H1 (cell line): ENCODE measurements around the gene PLPP7. TPM values are rescaled to one million over a fixed set of nuclear protein-coding genes. Genes with fewer than 3 reads are reported as not detected.

Experiments
- CTCF ChIA-PET: fragments of 300-600 bp; sonication (Branson Sonifier 250); formaldehyde crosslinking; loops from one replicate; lab custom pipeline; 2021; ENCODE audit not compliant: partially characterized antibody; lab: Charles Lee
- POLR2A ChIA-PET: fragments of 300-600 bp; sonication (Branson Sonifier 250); formaldehyde crosslinking; loops from one replicate; lab custom pipeline; 2021; ENCODE audit warnings: inconsistent platforms; ENCODE audit not compliant: partially characterized antibody; lab: Charles Lee
- DNase-seq, 2 experiments: peaks; one replicate each; pipeline versions ENCODE4 v3.0.0 to v3.0.0-alpha.2; 2010 to 2022; ENCODE audit warnings: low spot score in 2 of 2, low read depth in 1 of 2, mixed read lengths in 1 of 2
- FAIRE-seq: peaks from 2 replicates; lab custom pipeline; 2011; peaks lifted over from hg19 to GRCh38; lab: Jason Lieb, UNC
- H2AFZ ChIP-seq: 2 replicates; pipeline ENCODE4 v1.8.1; 2012; ENCODE audit warnings: low read length, inconsistent platforms
- H2AK5ac ChIP-seq: 2 replicates; pipeline ENCODE4 v1.6.1; 2013; ENCODE audit warnings: low read depth, low read length
- H2BK120ac ChIP-seq: replicated peaks from 2 replicates; pipeline ENCODE3; 2013; ENCODE audit warnings: low read depth, low read length, inconsistent platforms
- H2BK12ac ChIP-seq: 2 replicates; pipeline ENCODE4 v1.6.1; 2013; ENCODE audit warnings: low read depth, low read length
- H2BK15ac ChIP-seq: 2 replicates; pipeline ENCODE4 v1.6.1; 2013; ENCODE audit warnings: low read length
- H2BK20ac ChIP-seq: 2 replicates; pipeline ENCODE4 v1.6.1; 2013; ENCODE audit warnings: low read length
- H2BK5ac ChIP-seq: 2 replicates; pipeline ENCODE4 v1.6.1; 2013; ENCODE audit warnings: low read depth, low read length
- H3K14ac ChIP-seq: 2 replicates; pipeline ENCODE4 v1.6.1; 2013; ENCODE audit warnings: inconsistent platforms; ENCODE audit not compliant: insufficient read length
- H3K18ac ChIP-seq: 2 replicates; pipeline ENCODE4 v1.6.1; 2013; ENCODE audit warnings: low read length; ENCODE audit errors: extremely low read depth
- H3K23ac ChIP-seq: 2 replicates; pipeline ENCODE4 v1.6.1; 2013; ENCODE audit warnings: inconsistent platforms; ENCODE audit not compliant: insufficient read length
- H3K23me2 ChIP-seq: 2 replicates; pipeline ENCODE4 v1.6.1; 2013; ENCODE audit warnings: low read depth, low read length
- H3K27ac ChIP-seq: 2 replicates; pipeline ENCODE4 v1.6.1; 2011; ENCODE audit warnings: low read depth, low read length, inconsistent platforms
- H3K27me3 ChIP-seq, 4 experiments: replicated peaks in 1 of 4; 1 replicate in 1 of 4; 2 replicates in 3 of 4; pipeline versions ENCODE4 v1.6.1 to v1.8.1; 2011 to 2013; ENCODE audit warnings: low read length in 3 of 4, mild to moderate bottlenecking in 3 of 4, inconsistent platforms in 2 of 4, mixed read lengths in 2 of 4, moderate library complexity in 1 of 4; ENCODE audit not compliant: control insufficient read depth in 3 of 4, insufficient read depth in 3 of 4; ENCODE audit errors: extremely low read depth in 1 of 4
- H3K36me3 ChIP-seq, 4 experiments: 2 replicates each; pipeline versions ENCODE4 v1.6.1 to v1.8.1; 2011 to 2013; ENCODE audit warnings: mild to moderate bottlenecking in 4 of 4, low read length in 3 of 4, moderate library complexity in 2 of 4, control low read depth in 1 of 4, inconsistent platforms in 1 of 4; ENCODE audit not compliant: insufficient read depth in 4 of 4, control insufficient read depth in 2 of 4
- H3K4ac ChIP-seq: replicated peaks from 2 replicates; pipeline ENCODE3; 2013; ENCODE audit warnings: low read length, low read depth, mixed read lengths, inconsistent platforms; ENCODE audit not compliant: insufficient read length
- H3K4me1 ChIP-seq, 4 experiments: replicated peaks in 1 of 4; 1 replicate in 1 of 4; 2 replicates in 3 of 4; pipeline versions ENCODE4 v1.6.1 to v1.8.1; 2011 to 2013; ENCODE audit warnings: low read length in 3 of 4, inconsistent platforms in 2 of 4, mixed read lengths in 1 of 4; ENCODE audit not compliant: insufficient read depth in 4 of 4, control insufficient read depth in 3 of 4
- H3K4me2 ChIP-seq, 2 experiments: 2 replicates each; pipeline versions ENCODE4 v1.6.1 to v1.8.1; 2011 to 2013; ENCODE audit warnings: low read depth in 2 of 2, low read length in 2 of 2, control low read depth in 1 of 2, inconsistent platforms in 1 of 2, mild to moderate bottlenecking in 1 of 2; ENCODE audit not compliant: insufficient read depth in 1 of 2
- H3K4me3 ChIP-seq, 4 experiments: fragments of 200-600, 300-600 bp in 1 of 4; sonication (generic), shearing (Covaris generic), sonication (Bioruptor Twin) in 1 of 4; 2 replicates each; pipeline versions ENCODE4 v1.5.1 to v1.8.1; 2011 to 2016; ENCODE audit warnings: low read length in 4 of 4, low read depth in 3 of 4, control low read depth in 2 of 4, inconsistent platforms in 2 of 4, mild to moderate bottlenecking in 2 of 4, mixed read lengths in 1 of 4, moderate library complexity in 1 of 4; ENCODE audit not compliant: insufficient read depth in 2 of 4; ENCODE audit errors: extremely low read depth in 1 of 4
- H3K56ac ChIP-seq: replicated peaks from 2 replicates; pipeline ENCODE3; 2013; ENCODE audit warnings: low read depth, mild to moderate bottlenecking, mixed read lengths, low read length, inconsistent platforms; ENCODE audit not compliant: insufficient read length
- H3K79me1 ChIP-seq: 2 replicates; pipeline ENCODE4 v1.6.1; 2013; ENCODE audit warnings: low read depth, low read length, control low read depth
- H3K79me2 ChIP-seq, 2 experiments: 2 replicates each; pipeline versions ENCODE4 v1.6.1 to v1.8.1; 2012 to 2013; ENCODE audit warnings: low read length in 2 of 2, mild to moderate bottlenecking in 2 of 2, inconsistent platforms in 1 of 2; ENCODE audit not compliant: insufficient read depth in 2 of 2, control insufficient read depth in 1 of 2
- H3K9ac ChIP-seq, 4 experiments: replicated peaks in 1 of 4; 1 replicate in 1 of 4; 2 replicates in 3 of 4; pipeline versions ENCODE4 v1.6.1 to v1.8.1; 2011 to 2013; ENCODE audit warnings: low read depth in 3 of 4, low read length in 3 of 4, control low read depth in 2 of 4, mild to moderate bottlenecking in 2 of 4, moderate library complexity in 2 of 4, inconsistent platforms in 1 of 4; ENCODE audit errors: extremely low read depth in 1 of 4
- H3K9me3 ChIP-seq, 2 experiments: 2 replicates each; pipeline versions ENCODE4 v1.6.1 to v1.8.1; 2012 to 2013; ENCODE audit warnings: mild to moderate bottlenecking in 2 of 2, moderate library complexity in 2 of 2, control low read depth in 1 of 2, inconsistent platforms in 1 of 2, low read depth in 1 of 2, low read length in 1 of 2, mixed read lengths in 1 of 2; ENCODE audit not compliant: insufficient read depth in 2 of 2
- H4K20me1 ChIP-seq, 2 experiments: replicated peaks in 1 of 2; 2 replicates each; pipeline versions ENCODE3 to v1.8.1; 2011 to 2013; ENCODE audit warnings: inconsistent platforms in 2 of 2, low read length in 2 of 2, mild to moderate bottlenecking in 1 of 2; ENCODE audit not compliant: insufficient read depth in 2 of 2, control insufficient read depth in 1 of 2
- H4K5ac ChIP-seq: 2 replicates; pipeline ENCODE4 v1.6.1; 2013; ENCODE audit warnings: low read length, low read depth, mixed read lengths, inconsistent platforms; ENCODE audit not compliant: insufficient read length
- H4K8ac ChIP-seq: 2 replicates; pipeline ENCODE4 v1.8.0; 2013; ENCODE audit warnings: mild to moderate bottlenecking, moderate library complexity, low read length, inconsistent platforms; ENCODE audit not compliant: insufficient read depth; ENCODE audit errors: extremely low read depth
- H4K91ac ChIP-seq: replicated peaks from 2 replicates; pipeline ENCODE3; 2013; ENCODE audit warnings: low read length, mixed read lengths, inconsistent platforms; ENCODE audit not compliant: insufficient read length
- BACH1 ChIP-seq: IDR thresholded peaks from 2 replicates; pipeline ENCODE4 v1.6.1; 2012; ENCODE audit warnings: low read length, improper control_type of control experiment
- BCL11A ChIP-seq, 2 experiments: IDR thresholded peaks; one replicate each; pipeline ENCODE4 v1.6.1; 2011; ENCODE audit warnings: low read depth in 2 of 2, low read length in 2 of 2, mild to moderate bottlenecking in 2 of 2
- GABPA ChIP-seq: IDR thresholded peaks from 2 replicates; pipeline ENCODE4 v1.6.1; 2011; ENCODE audit warnings: mild to moderate bottlenecking, low read length, moderate library complexity, borderline replicate concordance; ENCODE audit not compliant: insufficient read depth
- KDM4A ChIP-seq: IDR thresholded peaks from one replicate; pipeline ENCODE4 v1.7.1; 2012; ENCODE audit warnings: low read depth, mild to moderate bottlenecking, moderate library complexity, low read length, inconsistent platforms; ENCODE audit not compliant: severe bottlenecking
- PHF8 ChIP-seq: fragments of 200-600 bp; sonication (generic); conservative IDR thresholded peaks from 2 replicates; pipeline ENCODE4 v1.7.1; 2012; ENCODE audit warnings: low read depth, mild to moderate bottlenecking, inconsistent platforms, low read length, moderate library complexity
- RAD21 ChIP-seq, 2 experiments: IDR thresholded peaks in 1 of 2; conservative IDR thresholded peaks in 1 of 2; 2 replicates each; pipeline ENCODE4 v1.6.1; 2011; ENCODE audit warnings: low read depth in 2 of 2, low read length in 2 of 2, improper control_type of control experiment in 1 of 2, inconsistent platforms in 1 of 2, mild to moderate bottlenecking in 1 of 2, moderate library complexity in 1 of 2
- RBBP5 ChIP-seq: IDR thresholded peaks from 2 replicates; pipeline ENCODE4 v1.7.1; 2012; ENCODE audit warnings: low read depth, mild to moderate bottlenecking, inconsistent platforms, low read length, moderate library complexity, borderline replicate concordance
- RNF2 ChIP-seq: fragments of 200-900, 300-1000 bp; sonication (generic); IDR thresholded peaks from 2 replicates; pipeline ENCODE4 v1.7.1; 2016; ENCODE audit warnings: borderline replicate concordance, low read depth, mild to moderate bottlenecking, antibody characterized with exemption, low read length; ENCODE audit not compliant: poor library complexity, severe bottlenecking; ENCODE audit errors: missing control alignments
- RXRA ChIP-seq: IDR thresholded peaks from 2 replicates; pipeline ENCODE4 v1.6.1; 2011; ENCODE audit warnings: low read depth, mild to moderate bottlenecking, low read length, moderate library complexity; ENCODE audit not compliant: insufficient read depth
- SP4 ChIP-seq: IDR thresholded peaks from 2 replicates; pipeline ENCODE4 v1.6.1; 2012; ENCODE audit warnings: low read length, inconsistent platforms
- SUZ12 ChIP-seq: fragments of 200-600 bp; sonication (generic); IDR thresholded peaks from 2 replicates; pipeline ENCODE4 v1.6.1; 2012; ENCODE audit warnings: mild to moderate bottlenecking, inconsistent platforms, low read length, moderate library complexity, mixed read lengths
- polyA plus RNA-seq, 7 experiments: library from polyadenylated mRNA; depleted of rRNA in 3 of 7; stranded (reverse) in 5 of 7; unstranded in 2 of 7; fragments of >200 nt in 5 of 7; fragments of 200-250 nt in 2 of 7; gene quantifications; 1 replicate in 5 of 7; 2 replicates in 1 of 7; 4 replicates in 1 of 7; pipeline versions ENCODE4 v1.2.1 to v1.2.3, GENCODE V29; 2011 to 2013; ENCODE audit warnings: missing spikeins in 2 of 7, mixed read lengths in 2 of 7
- total RNA-seq: library from RNA; stranded (reverse); fragmentation: NEBNext Ultra II Directional; extraction: Animal tissue kit (Norgen Biotek cat#: 25700); gene quantifications from 2 replicates; pipeline ENCODE4 v1.2.1, GENCODE V29; 2021
- TF ChIP-seq, protein P1 (sequence below): IDR thresholded peaks from 2 replicates; pipeline ENCODE4 v1.6.1; 2011; ENCODE audit warnings: low read depth, mild to moderate bottlenecking, low read length; ENCODE audit not compliant: insufficient read depth

Gene PLPP7
- total and polyA plus RNA-seq, 2 of the 8 experiments (the other 6 are each of a cell fraction or from before 2014, with no cell fraction given), result 3.4 to 3.9 TPM

DNA sequence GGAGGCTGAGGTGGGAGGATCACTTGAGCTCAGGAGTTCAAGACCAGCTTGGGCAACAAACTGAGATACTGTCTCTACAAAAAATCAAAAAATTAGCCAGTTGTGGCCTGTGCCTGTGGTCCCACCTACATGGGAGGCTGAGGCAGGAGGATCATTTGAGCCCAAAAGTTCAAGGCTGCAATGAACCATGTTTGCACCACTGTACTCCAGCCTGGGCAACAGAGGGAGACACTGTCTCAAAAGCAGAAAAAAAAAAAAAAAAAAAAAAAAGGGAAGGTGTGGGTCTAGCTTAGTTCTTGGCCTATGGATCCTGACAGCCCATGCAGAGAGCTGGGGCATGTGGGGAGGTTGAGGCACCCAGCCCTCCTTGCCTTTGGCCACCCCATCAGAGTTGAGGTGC, 10.9 kb downstream of the PLPP7 start:
- Histone ChIP-seq H3K4me2 (no peak overlapping the region), H2AFZ (no peak overlapping the region), H3K36me3 (no peaks in the 10 kb centered on the region), H3K27ac (no peak overlapping the region), H3K4ac (no peak overlapping the region), H4K91ac (no peak overlapping the region), H3K18ac (no peak overlapping the region), H4K8ac (no peak overlapping the region), H3K56ac (no peak overlapping the region), H2BK20ac (no peak overlapping the region), H4K5ac (no peak overlapping the region), H2BK12ac (no peak overlapping the region), H3K23me2 (no peaks in the 10 kb centered on the region), H3K79me2 (no peaks in the 10 kb centered on the region), H3K14ac (no peak overlapping the region), H3K27me3 (no peaks in the 10 kb centered on the region), H2BK5ac (no peak overlapping the region), H2AK5ac (no peak overlapping the region), H3K9ac (no peak overlapping the region)
- FAIRE-seq, result no peak
- CTCF ChIA-PET, result interaction anchor here (0.7 to 1.9 kb wide), 5 partner anchors 8 to 36 kb away, joined by 3 to 6 read pairs (median 4); partner anchors contain the start of gene PLPP7
- no peak for DNase-seq
- no peak for TF ChIP-seq RAD21 (IDR thresholded peaks at IDR 0.05 in 1 of 2, conservative IDR thresholded peaks at IDR 0.05 in 1 of 2; ENCODE audit: low read depth in 2 of 2, low read length in 2 of 2)
- no peak for TF ChIP-seq KDM4A
- no peak for TF ChIP-seq PHF8
- TF ChIP-seq BCL11A (IDR thresholded peaks at IDR 0.05; ENCODE audit: low read depth in 2 of 2, low read length in 2 of 2), result no peak
- TF ChIP-seq RBBP5, result no peak
- TF ChIP-seq RNF2, result no peak
- no peak for TF ChIP-seq SUZ12
- TF ChIP-seq RXRA, result no peak
- TF ChIP-seq, protein P1, sequence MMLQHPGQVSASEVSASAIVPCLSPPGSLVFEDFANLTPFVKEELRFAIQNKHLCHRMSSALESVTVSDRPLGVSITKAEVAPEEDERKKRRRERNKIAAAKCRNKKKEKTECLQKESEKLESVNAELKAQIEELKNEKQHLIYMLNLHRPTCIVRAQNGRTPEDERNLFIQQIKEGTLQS, result no peak
- TF ChIP-seq SP4, result no peak
- no peak for TF ChIP-seq BACH1
- TF ChIP-seq GABPA, result no peak
- TF ChIP-seq, all 59 proteins: peak for 0
- POLR2A ChIA-PET, result interaction anchor here (0.9 to 1.4 kb wide), 3 partner anchors 11 to 203 kb away, joined by 3 to 5 read pairs (median 3); partner anchors contain the start of gene PLPP7
- Histone ChIP-seq H3K4me3 (no peak overlapping the region), H3K79me1 (no peaks in the 10 kb centered on the region), H2BK120ac (no peak overlapping the region), H3K9me3 (no peaks in the 10 kb centered on the region), H3K23ac (no peak overlapping the region), H3K4me1 (peaks cover 0 to 5% (median 3%) of the 10 kb centered on the region in 4 experiments; a peak in 2 of 7 replicates), H2BK15ac (no peak overlapping the region), H4K20me1 (no peaks in the 10 kb centered on the region)
